ENCODE data around the gene ITPR2.
"Not testable (repeated sequence)": the region's sequence is repeated elsewhere in the genome, so short reads cannot be mapped to it uniquely, and the experiment has no call there.

ITPR2 gene

DNA sequence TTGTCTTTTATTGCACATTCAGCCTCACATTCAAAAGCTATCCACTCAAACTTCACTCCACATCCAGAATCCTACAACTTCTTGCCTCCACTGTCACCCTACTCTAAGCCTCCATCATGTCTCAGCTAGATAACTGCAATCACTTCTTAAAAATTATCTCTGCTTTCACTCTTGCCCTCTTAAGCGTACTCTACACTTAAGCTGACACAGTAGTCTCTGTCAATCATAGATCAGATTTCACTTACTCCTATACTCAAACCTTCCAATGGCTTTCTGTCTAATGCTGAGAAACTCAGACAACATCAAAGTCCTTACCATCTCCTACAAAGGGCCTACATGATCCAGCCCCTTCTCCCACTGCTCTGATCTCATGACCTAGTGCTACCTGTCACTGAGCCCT lies 304.1 kb downstream of the ITPR2 start:
- no peak for DNase-seq

DNA sequence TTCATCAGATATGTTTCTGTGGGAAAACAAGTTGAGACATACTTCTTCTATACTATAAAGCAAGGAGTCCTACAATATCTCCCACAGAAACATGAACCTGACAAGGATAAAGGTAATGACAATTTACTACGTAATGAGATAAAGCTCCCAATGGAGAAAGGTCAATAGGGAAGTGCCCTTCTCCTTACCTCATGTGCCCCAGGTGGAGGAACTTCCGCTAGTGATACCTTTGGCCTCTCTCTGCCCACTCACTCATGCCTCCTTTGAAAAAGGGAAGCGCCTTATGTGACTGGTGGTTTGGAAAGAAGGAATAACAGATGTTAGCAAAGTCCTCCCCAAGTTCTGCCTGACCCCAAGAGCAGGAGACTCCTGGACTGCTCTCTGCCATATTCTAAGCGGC lies 305.3 kb downstream of the ITPR2 start:
- DNase-seq = no peak

DNA sequence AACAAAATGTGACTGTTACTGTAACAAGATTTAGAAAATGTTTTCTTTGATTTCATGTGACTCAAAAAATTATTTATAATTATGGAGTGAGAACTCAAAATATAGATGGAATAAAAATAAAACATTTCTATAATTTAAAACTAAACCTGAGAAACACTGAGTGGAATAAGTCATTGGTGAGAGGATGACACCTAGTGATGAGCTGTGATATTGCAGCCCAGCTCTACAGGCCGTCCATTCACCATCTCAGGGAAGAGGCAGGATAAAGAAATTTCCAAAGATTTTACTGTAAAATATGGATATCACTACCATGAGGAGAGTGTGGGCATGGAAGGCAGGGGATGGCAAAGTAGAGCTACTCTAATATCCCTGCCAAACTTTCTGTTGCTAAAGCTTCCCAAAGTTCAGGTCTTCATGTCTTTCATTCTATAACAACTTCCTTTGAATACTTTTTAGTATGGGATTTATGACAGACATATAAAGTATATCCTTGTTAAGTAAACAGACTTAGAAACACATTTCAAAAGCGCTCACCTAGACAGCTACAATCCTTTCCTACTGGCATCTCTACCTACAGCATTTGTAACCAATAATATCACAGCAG lies 308.0 kb downstream of the ITPR2 start:
- no peak for DNase-seq

DNA sequence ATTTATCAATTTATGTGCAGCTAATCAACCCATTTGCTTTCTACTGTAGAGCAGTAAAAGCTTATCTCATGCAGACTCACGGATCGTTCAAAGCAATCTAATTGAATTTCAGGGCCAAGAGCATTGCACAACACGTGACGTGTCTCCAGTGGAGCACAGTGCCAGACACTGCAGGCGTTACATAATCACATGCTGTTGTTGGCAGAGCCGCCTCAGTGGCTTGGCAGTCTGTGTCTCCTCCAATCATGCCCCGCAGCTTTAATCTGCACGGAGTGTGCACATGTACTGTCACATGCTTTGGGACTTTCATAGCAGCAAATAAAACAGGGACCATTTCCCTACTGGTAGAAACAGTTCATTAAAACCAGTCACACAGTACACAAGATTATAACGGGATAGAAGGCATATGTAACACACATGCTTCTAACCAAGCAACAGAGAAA lies 309.3 kb downstream of the ITPR2 start:
- DNase-seq = peak in 55 of 56 donors; percentile 5 to 96 (median 80)

DNA sequence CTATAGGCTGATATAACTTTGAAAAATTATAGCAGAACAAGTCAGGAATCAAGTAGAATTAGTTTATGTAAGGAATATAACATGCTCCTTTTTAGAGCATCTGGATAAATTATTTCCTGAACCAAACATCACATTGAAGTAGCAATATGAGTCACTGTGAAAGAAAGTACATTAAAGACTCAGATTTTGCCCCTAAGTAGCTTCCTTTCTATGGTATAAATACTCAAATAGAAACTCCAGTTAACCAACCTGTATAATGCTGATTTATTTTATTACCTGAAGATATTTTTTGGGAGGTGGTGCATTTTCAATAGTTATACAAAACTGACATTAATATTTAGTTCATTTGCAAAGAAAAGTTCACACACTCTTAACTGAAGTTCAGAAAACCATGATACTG lies 312.1 kb downstream of the ITPR2 start:
- no peak for DNase-seq

DNA sequence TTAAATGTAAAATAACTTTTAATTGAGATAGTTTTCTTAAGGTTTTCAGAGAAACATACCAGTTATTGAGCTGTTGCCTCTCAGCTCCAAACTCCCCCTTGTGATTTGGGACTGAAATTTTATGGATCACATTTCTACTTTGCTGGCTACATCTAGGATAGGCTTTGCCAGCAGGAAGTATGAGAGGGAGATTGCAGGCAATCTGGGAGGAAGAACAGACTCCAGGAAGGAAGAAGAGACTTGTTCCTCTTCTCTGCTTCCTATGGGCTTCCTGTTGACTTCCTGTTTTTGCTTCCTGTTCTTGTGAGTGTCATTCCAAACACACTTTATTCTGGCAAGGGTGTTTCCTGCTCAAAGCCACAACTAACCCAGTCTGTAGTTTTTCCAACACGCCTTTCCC lies 312.9 kb downstream of the ITPR2 start:
- no peak for DNase-seq

DNA sequence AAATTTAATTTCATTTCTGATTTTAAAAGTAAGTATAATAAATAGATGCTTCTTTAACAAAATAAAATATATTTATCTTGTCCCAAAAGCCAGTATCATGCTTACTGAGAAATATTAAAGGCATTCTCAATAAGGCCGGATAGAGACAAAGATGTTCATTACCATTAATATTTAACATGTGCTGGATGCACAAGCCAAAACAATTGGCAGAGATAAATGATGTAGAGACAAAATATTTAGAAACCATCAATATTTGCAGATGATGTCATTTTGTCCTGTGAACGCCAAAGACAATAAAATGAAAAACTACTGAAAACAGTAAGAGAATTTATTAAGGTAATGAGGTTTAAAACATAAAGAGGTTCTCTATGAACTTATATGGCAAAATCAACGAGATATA lies 313.5 kb downstream of the ITPR2 start:
- no peak for DNase-seq

DNA sequence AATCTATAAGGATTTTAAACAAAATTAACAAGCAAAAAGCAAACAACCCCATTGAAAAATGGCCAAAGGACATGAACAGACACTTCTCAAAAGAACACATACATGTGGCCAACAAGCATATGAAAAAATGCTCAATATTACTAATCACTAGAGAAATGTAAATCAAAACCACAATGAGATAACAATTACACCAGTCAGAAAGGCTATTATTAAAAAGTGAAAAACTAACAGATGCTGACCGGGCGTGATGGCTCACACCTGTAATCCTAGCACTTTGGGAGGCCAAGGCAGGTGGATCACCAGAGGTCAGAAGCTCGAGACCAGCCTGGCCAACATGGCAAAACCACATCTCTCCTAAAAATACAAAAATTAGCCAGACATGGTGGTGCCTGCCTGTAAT lies 315.7 kb downstream of the ITPR2 start:
- not testable (repeated sequence) for DNase-seq

DNA sequence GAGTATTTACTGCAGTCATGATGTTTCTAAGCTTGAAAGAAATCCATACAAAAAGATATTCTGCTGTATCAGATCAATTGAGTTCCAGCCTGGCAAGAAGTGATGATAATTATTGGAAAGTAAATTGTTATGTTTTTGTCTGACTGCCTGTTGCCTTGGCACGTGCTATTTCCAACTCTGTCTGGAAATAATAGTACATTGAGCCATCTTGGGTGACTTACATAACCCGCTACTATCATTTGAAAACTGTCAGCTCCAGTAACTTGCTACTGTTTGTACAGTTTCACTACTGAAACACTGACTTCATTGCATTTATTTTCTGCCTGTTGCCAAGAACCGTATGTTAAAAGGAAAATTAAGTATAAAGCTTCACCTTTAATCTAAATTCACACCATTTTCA lies 318.6 kb downstream of the ITPR2 start:
- peak in 1 of 56 donors; percentile 11 for DNase-seq

DNA sequence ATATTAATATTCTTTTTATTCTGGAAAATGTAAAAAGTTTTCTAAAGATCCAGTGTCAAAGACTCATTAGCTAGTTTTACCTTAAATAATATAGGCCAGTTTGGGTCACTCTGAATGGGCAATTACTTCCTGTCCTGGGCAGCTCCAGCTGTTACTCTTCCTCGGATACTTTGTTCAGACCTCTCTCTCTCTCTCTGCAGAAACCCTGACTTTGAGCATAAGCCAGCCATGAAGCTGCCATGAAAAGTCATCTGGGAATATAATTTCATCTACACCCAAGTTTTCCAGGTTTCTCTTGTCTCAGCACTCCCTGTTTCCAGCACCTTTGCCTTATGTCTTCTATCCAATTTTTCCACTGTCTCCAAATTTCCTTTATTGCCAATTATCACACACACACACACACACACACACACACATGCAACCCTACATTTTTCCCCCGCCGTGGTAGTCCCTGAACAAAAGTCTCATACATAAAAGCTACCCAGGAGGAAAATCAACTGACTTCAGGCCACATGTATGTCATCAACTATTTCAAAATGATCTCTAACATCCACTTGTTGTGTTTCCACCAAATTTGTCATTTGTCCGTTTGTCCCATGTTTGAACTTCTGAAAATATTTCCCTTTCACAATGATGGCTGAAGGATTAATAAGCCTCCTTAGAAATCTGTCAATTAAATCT lies 319.5 kb downstream of the ITPR2 start:
- no peak for DNase-seq

DNA sequence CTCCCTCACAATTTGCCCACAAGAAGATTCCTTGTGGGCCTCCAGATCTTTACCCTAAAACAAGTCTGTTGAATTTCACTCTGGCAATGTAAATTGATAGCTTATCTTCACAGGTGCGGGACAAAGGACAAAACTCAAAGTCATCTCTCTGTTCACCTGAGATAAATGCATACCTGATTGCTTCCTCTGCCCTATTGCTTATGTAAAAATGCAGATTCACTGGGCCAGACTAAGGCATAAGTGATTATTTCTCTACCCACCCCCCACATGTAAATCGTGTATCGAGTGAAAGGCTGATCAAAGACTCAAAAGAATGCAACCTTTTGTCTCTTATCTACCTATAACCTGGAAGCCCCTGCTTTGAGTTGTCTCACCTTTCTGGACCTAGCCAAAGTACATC lies 320.8 kb downstream of the ITPR2 start:
- DNase-seq = no peak

DNA sequence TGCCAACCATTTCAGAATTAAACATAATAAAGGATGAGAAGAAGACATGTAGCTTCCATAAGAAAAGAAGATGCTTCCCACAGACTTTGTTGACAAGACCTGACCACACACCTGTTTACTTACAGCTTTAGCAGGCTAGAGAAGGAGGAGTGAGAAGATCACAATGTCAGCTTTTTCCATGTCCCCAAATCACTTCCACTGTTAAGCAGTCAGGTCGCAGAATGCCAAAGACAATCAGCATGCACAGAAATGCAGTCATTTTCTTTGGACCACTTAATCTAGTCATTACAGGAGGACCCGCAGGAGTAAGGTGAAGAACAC lies 322.7 kb downstream of the ITPR2 start:
- no peak for DNase-seq

DNA sequence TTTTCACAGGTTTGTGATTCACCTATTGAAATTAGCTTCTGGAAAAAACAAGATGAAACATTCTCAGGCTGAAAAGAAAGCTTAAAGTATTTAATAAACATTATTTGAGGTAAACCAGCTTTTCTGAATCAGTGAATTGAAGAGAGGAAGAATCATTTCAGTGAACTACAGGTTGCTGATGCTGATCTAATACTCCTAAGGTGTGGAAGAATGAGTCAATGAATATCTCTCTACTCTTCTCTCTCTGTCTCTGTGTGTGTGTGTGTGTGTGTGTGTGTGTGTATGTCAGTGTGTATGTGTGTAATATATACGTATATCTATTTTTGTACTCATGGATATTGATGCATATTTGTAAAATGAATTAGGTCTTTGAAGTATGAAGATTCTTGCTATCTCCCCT lies 325.4 kb downstream of the ITPR2 start:
- DNase-seq = no peak

DNA sequence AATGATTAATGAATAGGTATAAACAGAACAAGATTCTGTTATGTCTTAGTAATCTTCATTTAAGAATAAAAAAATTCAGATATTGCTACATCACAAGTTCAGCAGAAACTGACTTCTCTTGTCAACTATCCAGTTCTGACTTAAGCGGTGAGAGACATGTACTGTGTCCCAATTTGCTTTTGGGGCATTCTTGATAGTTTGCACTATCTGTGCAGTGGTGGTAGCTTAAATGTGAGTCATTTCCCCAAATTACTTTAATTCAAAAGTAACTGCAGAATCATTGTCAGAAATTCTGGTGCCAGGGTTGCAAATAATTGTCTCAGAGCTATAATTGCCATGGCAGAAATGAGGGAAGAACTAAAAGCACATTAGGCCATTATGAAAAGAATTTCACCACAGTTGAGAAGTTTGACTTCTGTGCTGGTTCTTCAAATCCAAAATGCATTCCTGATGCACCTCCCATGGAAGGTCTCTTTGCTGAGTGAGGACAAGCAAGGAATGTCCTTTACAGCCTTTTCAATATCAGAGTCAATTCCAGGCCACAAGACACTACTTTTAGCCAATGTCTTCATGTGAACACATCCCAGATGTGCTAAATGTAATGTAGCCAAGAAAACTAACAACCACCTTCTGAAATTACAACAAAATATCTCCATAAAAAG lies 332.9 kb downstream of the ITPR2 start:
- no peak for DNase-seq

DNA sequence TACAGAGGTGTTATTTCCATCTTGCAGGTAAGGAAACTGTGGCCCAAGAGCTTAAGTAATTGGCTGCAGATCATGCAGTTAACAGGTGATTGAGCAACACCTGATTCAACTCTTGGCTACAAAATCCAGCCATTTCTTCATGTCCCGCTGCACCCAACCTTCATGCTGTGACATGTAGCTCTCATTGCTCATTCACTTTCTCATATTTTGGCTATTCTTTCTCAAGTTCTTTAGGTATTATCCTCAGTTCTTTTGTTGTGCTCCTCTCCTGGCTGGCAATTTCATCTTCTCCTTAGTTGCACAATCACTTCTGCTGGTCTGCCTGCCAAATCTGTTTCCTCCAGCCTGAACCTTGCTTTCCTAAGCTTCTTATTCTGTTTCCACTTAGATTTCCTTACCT lies 336.8 kb downstream of the ITPR2 start:
- no peak for DNase-seq

DNA sequence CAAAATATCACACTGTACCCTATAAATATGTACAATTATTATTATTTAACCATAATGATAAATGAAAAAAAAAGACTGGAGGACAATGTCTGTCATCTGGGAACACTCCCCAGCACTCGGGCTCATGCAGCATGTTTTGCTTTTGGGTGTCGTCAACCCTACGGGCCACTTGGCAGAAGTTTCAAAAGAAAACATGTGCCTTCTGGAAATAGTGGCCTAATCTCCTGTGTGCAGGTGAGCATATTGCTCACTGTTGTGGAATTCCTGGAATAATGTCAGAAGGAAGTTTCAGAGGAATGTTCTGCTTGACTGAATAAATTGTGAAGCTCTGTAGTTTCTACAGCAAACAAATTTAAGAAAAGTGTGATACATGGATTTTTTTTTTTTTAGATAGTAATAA lies 339.3 kb downstream of the ITPR2 start:
- DNase-seq = no peak

DNA sequence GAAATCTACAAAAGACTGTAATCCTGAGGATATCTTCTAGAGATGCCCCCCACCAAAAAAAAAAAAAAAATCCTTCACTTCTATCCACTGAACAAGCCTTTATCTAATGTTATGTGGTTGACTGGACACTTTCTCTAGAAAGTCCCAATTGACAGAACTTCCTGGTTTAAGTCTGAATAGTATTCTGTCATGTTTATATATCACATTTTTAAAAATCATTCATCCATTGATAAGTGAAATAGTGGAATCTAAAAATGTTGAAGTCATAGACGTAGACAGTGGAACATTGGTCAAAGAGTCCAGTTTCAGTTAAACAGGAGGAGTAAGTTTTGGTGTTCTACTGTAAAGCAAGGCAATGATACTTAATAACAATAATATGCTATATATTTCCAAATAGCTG lies 340.6 kb downstream of the ITPR2 start:
- no peak for DNase-seq

DNA sequence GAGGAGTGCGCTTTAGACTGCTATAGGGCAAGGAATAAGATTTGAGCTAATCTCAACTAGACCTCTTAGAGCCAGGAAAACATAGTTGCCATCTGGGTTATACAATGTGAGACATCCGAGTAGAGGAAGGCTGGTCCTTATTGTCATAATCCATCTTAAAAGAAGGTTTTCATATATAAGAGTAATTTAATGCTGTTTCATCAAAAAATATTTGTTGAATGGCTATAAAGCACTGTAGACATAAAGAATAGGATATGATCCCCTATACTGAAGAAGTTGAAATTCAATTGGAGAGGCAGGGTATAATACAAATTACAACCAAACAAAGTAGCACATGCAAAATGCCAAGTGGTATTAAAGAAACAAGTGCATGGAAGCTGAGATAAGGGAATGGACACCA lies 343.1 kb downstream of the ITPR2 start:
- no peak for DNase-seq

DNA sequence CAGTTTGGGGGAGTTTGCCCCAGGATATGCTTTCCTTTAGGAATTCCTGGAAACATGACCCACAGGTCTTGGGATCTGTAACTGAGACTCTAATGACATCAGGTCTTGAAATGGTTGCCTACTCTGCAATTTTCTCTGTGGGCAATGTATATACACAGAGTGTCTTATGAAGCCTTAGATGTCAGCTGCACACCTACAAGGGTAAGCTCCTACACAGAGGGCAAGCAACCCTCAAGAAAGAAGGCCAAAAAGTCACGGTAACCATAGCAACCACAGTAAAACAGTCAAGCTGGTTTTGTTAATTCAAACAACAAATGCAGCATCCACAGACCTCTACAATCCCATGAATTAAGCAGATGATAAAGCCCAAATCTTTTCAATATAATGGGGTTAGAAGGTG lies 344.6 kb downstream of the ITPR2 start:
- DNase-seq = no peak

DNA sequence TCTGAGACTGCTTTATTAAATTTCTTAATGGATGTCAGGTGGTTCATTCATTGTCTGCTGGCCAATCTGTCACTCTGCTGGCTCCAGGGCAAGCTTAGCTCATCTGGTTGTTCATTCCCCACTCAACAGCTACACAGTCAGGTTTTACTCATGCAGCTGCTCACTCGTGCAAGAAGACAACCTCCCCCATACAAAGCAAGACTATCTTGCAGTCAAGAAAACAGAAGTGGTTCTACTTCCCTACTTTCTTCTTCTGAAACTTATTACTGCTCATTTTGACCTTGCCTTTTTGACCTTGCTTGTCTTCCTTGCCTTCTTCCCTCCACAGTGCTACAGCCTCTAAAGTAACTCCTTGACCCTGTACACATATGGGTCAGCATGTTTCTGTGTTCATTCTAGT lies 359.7 kb downstream of the ITPR2 start:
- no peak for DNase-seq

DNA sequence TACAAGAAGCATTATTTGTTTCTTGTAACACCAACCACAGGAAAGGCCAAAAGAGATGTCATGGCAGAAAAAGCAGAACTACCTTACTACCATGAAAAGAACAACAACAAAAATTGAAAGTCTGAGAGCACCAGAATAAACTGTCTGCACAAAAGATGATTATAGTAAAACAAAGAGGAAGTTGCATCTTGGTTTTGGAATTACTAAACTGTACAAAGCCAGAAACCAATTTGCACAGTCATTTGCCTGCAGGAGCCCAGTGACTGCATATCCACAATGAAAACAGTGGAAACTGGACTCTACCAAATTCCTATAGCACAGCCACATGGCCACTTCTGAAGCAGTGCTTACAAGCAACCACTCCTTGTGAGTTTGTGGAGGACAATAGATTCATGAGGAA lies 361.4 kb downstream of the ITPR2 start:
- peak in 9 of 56 donors; percentile 3 to 66 (median 5) for DNase-seq

DNA sequence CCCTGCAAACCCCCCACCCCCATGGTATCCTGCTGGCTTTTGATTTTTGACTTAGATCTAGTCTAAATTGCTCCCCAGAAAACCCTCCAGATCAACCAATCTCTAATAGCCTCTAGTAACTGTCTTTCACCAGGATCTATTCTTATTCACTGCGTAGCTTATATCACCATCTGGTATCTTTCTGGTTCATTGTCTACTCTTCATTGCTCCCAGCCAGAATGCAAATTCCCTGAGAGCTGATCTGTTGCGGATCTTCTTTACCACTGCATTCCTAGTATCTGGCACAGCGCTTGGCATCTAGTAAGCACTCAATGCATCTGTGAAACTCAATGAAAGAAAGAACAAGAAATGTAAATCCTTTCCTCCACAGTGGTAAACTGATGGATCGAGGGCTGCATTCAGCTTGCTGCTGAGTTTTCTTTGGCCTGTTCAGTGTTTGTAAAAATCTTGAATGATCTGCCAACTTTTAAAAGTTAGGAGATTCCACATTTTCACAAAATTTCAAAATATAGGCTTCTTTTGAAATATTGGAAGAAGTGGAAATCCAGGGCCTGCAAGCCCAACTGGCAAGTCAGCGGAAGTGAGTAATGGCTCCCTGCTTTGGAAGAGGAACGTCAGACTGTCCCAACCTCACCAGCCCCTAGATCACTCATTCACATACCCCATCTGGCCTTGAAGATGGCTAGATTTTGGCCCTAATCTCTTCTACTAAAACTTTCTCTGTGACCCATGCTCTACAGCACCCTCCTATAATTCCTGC lies 363.4 kb downstream of the ITPR2 start:
- no peak for DNase-seq
